Stimulated activated CD4-positive, alpha-beta T cell treated with anti-CD3 and anti-CD28 coated beads, Interleukin-2, amount 100 ng/mL, for 24 hours (primary cell): ENCODE data around the gene SSX2IP.
"Not testable (repeated sequence)": the region's sequence is repeated elsewhere in the genome, so short reads cannot be mapped to it uniquely, and the experiment has no call there.

Experiments
- DNase-seq, 2 donors: peaks; one replicate each; pipeline ENCODE4 v3.0.0-alpha.2; 2020

The SSX2IP gene

DNA sequence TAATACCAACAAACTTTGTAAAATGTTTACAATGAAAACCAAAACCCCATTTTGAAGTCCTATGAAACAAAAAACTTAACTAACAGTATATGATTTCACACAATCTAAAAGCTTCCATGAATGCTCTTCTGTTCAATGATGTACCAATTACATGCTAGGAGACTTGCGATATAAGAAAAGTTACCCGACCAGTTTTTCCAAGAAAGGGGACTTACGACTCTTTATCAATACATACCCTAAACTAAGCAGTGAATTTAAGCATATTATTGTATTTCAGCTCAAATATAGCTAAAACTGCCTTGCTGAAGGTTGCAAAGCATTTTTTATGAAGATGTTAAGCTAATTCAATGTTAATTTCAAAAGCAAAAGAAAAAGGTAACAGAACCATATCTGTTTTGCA lies 15.6 kb downstream of the SSX2IP start:
- DNase-seq = no peak

DNA sequence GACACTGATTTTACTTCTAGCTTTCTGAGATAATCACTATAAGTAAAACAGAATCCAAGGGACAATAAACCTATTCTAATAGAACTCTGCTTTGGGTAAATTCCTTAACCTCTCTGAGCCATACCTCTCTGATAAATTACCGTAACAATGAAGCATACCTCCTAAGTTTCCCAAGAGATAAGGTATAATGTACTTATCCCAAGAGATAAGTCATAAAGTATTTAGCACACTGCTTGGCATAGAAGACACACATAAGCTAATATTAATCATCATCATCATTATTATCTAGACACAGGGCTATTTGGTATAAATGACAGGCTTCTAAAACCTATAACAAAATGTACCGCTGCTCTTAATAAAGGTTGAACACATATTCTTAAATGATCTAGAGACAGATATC lies 16.2 kb downstream of the SSX2IP start:
- no peak for DNase-seq

DNA sequence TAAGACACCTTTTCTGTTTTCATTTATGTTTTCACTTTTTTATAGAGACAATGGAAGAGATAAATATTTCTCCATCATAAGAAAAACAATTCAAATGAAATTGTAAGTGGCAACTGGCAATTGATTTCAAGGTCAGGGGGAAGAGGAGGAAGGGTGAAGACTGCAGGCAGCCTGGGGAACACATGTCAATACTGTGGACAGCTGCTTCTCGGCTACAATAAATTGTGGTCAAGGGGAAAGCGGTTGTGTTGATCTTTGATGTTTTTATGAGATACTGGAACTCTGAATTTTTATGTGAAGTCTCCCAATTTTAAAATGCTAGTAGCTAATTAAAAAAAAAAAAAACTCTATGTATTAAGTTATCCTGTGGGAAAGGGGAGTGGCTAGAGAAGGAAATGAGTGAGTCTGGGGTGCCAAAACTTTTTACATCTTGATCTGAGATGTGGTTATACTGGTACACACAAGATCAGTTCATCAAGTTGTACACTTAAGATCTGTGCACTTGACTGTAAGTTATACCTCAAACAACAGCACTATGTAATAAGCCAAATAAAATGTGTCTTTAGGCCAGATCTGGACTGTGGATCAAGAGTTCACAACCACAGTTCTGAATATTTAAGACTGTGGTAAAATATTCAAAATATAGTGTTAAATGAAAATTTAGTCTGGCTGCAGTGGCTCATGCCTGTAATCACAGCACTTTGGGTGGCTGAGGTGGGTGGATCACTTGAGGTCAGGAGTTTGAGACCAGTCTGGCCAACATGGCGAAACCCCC lies 18.0 kb downstream of the SSX2IP start:
- DNase-seq = no peak

DNA sequence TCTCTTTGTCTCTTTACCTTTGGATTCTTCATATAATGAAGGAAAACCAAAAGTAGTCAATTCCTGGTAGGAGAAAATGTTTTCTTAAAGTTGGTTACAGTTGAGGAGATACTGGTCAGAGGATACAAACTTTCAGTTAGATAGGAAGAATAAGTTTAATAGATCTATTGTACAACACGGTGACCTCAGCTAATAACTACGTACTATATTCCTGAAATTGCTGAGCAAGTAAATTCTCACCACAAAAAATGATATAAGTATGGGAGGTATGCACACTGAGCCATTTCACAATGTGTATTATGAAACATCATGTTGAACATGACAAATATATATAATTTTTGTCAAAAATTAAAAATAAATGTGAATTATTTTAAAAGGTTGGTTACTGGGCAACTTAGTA lies 20.4 kb downstream of the SSX2IP start:
- no peak for DNase-seq

DNA sequence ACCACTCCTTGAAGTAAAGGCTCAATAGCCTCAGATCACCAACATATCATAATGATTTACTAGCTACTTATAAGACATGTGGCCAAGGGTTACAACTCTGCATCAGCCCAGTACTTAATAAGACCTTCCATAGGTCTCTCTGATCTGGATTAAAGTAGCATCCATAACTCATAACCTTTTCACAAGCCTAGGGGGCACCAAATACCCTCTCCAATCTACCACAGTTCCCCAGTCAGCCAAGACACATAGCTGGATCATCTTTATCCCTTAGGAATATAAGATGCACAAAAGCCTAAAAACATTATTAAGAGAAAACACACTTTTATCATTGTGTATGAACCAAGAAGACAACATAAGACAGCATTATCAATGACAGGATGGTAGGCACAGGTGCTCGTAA lies 22.1 kb downstream of the SSX2IP start:
- DNase-seq = no peak

DNA sequence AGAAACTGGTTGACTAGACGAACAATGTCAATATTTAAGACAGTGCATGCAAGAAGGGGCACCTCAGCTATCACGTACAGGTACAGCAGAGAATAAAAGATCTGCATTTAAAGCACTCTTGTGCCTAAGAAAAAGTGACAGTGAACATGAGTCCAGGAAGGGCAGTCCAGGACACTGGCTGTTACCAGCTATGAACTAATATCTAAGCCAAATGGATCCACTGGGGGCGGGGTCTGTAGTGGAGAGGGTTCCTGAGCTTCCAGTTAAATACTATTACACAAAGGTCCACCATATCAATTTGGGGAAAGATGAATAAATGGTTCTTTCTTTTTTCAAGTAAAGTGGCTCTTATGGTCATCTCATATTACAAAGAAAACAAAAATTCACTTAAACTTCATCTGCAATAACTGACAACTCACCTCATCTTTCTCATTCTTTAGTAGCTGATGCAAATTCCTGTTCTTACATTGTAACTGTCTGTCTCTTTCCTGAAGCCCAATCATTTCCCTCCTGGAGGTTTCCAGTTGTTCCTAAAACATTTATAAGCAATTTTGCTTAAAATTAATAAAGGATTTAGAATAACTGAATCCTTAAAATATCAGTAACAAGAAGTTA lies 24.5 kb downstream of the SSX2IP start:
- no peak for DNase-seq

DNA sequence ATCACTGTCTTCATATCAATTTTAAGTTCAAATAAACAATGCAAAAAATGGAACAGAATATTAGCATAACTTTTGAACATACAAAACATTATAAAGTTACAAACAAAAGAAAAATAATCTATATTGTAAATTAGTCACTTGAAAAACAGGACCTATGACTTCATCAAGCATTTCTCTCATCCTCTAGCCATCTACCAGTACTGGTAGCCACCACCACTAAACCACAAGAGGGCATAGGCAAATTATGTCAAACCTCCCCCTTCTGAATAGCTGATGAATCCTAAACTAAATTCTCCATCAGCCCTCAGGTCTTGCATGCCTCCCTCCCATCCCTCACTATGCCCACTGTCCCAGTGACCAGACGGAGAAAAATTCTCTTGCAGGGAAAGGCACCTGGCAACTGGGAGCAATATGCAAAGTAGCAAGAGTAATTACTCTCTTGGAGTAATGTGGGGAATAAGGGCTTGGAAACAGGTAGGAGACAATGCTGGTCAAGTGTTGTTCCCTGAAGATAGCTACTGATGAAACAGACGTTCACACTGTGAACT lies 37.1 kb downstream of the SSX2IP start:
- DNase-seq = no peak

DNA sequence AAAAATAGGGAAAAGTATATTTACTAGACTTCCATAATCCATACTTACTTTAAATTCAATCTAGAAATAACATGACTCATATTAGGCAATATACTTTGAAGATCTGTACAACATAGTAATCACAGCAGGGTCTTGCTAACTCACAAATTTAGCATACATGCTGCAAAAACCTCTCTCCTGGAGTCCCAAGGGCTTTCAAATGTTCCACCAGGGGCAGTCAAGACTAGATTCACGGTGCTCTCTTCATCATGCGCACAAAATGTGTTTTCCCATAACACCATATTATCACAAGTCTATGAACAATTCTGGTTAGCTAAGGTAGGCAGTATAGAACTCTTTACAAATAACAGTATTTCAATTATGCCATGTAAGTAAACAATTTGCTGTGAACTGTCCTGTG lies 45.8 kb downstream of the SSX2IP start:
- DNase-seq = no peak

DNA sequence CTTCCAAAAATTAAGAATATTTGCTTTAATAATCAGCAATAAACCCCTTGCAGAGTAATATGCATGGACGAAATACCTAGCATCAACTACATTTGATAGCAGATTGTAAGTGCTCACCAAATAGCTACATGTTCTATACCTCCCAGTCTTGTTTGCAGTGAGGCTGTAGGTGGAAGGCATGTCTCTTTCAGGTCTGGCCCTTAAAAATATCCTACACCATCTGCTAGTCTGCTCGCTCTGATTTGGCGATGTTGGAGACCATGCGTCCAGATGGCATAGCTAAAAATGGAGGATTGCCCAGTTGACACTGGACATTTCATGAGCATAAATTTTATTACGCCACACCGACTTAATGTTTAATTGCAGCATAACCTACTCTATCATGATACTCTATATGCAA lies 47.1 kb downstream of the SSX2IP start:
- no peak for DNase-seq

DNA sequence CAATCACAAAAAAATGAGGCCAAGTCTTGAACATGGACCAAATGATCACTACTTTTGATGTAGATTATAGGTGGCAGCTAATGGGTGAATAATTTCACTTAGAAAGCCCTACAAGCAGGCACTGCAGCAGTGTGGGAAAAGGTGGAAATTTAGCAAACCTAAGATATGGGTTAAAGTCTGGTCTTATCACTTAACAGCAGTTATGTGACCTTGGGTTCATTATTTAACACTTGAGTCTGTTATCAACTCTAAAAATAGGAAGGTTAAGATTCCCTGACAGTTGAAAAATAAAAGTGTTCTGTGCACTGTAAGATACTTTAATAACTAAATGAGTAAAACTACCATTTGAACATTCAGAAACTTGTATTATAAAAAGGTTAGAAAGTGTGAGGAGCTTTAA lies 47.5 kb downstream of the SSX2IP start:
- DNase-seq = no peak

DNA sequence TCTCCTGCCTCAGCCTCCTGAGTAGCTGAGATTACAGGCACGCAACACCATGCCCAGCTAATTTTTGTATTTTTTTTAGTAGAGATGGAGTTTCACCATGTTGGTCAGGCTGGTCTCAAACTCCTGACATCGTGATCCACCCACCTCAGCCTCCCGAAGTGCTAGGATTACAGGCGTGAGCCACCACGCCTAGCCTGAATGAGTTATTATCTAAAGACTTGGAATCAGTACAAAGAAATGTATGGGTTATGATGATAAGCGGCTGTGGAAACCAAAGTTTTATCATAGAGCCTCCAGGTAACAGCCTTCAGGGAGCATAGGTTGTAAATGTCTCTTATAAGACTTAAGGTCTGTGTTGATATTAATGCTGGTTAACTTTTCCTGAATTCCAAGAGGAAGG lies 50.5 kb downstream of the SSX2IP start:
- DNase-seq = not testable (repeated sequence)

DNA sequence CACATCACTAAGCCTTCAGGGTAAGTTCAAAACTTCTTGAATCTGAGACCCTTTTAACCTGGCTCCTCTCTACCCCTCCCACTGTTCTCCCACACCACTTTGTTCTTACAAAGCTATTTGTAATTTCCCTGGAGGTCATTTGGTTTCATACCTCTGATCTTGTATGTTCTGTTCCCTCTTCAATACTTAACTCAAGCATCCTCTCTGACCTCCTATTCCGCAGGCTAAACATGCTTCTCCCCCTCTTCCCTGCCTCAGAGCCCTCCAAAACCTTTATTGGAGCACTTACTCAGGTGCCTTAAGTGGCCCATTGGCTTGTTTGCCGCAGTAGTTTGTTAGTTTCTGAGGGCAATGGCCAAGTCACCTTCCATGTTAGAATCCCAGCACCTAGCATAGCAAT lies 54.8 kb downstream of the SSX2IP start:
- no peak for DNase-seq

DNA sequence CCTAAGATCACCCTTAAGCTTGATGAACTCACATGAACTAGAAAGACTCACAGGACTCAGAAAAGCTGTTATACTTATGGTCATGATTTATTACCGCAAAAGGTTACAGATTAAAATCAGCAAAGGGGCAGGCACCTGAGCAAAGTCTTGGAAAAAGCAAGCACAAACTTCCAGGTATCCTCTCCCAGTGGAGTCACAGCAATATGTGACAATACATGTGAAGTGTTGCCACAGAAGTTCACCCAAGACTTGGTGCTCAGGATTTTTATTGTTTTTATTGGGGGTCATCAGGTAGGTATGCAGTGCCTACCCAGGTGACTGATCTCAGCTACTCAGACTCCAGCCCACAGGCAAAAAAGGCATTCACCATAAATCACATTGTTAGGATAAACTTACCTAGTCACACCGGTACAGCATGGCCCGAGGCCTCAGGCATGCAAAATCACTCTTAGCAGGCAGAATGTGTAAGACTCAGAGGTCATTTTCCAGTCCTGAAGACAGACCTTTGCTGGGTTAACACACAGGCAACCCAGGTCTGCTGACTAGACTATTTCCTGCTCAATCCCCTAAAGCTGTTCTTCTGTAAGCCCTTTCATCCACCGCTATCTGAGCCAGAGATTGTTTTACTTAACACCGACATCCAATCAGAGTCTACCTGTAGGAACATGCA lies 55.6 kb downstream of the SSX2IP start:
- DNase-seq = no peak

DNA sequence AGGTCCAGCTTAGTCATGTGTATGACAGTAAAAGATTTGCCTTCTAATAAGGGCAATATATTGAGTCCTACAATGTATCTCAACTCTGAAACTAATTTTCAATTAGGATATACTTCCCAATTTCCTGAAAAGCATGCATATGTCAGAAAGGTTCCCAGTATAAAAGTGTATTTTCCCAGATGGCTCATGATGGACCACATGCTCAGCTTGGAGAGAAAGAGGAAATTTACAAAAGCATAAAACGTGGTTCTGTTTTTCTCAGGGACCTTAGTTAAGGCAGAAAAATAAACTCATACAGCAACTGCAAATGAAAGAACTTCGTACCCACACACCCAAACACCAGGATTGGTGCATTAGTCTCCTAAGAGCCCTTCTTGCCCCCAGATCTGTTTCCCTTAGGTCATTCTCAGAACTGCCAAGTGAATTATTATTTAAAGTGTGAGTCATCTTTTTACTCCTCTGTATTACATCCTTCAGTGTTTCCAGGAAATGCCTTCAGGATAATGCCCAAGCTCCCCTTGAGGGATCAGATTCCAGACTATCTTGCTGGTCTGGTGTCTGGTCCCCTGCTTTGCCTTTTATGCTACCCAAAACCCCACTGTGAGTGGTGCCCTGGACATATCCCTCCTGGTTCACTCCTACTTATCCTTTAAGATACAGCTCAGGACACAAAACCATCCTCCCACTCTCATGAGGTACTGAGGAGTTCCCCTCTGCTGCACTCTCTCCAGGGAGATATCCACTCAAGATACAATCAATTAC lies 57.4 kb downstream of the SSX2IP start:
- DNase-seq = no peak

DNA sequence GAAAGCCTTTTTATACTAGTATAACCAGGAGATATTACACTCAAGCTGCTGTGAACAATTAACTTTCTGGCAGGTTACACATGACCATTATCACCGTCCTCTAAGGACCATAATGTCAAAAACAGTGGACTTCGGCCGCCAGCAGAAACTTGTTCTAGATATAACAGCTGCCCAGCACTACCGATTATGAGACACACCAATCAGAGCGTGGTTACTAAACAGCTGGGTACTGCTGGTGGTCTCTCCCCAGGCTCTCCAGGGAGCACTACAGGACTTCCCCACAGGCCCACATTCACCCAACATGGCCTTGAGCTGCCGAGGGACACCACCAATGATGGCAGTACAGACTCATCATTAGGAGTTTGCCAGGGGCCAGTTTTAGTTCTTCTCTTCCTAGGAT lies 58.1 kb downstream of the SSX2IP start:
- no peak for DNase-seq

DNA sequence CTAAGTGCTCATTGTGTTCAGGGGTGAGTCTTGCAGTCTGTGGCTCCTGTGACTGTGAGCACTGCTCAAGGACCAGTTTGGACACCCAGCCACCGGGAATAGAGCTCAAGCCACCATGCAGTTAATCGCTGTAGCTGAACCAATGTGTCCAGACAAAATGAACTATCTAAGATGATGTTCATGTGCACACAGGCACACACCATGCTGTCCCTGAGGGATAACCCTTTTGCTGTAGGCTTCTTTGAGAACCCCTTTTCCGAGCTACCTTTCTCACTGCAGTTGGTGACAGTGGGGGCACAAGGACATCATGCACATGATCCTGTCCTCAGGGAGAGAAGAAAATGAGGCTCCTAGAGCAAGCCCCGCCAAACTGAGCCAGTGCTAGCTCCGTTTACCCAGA lies 65.4 kb downstream of the SSX2IP start:
- DNase-seq = no peak

DNA sequence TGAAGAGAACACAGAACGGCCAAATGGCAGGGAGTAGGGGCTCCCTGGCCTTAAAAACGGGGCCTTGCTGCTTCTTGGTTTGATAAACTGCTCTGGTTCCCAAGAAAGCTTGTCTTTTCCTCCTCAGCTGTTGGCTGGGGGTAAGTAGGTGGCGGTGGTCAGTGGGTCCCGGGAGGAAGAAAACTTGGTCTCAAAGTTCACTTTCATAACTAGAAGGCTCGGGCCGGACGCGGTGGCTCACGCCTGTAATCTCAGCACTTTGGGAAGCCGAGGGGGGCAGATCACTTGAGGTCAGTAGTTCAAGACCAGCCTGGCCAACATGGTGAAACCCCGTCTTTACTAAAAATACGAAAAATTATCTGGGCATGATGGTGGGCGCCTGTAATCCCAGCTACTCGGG lies 68.7 kb downstream of the SSX2IP start:
- DNase-seq = no peak

DNA sequence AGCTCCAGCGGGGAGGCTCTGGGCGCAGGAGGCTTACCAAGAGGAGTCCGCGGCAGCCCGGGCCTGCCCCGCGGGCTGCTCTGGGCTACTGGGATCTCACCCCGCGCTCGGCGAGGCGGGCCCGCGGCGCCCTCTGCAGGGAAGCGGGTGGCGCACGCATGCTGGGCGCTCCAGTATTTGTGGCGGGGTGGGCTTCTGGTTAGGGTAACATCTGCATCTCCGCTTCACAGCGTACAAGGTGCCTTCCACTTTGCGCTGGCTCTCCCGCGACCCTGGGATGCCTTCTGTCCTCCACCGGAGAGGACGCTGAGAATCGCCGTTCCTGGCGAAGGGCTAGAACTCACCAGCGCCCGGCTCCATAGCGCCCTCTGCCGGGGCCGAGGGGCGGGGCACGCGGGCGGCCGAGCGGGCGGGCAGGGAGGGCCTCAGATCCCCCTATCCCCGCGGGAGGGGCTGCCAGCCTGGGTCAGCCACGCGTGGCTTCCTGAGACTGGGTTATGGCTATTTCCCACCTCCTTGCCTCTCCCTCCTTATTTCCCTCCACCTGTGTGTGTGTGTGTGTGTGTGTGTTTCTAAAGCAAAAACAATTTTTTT lies 69.4 kb downstream of the SSX2IP start:
- DNase-seq = peak; percentile 82

DNA sequence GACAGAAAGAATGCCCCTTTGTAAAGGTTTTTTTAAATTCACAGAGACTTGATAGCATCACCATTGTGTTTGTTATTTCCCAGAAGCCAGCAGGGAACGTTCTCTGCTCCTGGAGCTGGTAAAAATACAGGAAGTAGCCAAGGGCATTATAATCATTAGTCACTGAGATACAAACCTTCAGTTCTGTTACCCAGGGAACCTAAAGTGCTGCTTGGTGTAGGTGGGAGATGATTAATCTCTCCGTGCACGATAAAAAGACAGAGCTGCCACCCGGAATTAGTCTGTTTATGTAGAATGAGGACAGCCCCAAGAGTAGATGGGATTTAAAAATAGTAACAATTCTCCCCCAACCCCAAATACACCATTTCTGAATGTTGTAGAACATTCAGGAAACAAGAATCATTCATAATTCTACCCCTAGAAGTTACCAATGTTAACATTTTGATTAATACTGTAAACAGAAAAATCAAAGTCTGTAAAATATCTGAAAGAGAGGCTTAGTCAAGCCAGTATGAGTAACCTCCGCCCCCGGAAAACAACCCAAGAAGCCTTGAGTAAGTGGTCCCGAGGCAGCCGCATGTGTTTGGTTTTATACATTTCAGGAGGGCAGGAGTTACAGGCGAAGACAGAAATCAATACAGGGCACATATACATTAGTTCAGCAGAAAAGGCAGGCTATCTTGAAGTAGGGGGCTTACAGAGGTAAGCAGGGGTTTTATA lies 70.7 kb downstream of the SSX2IP start:
- DNase-seq = peak; percentile 67 to 75

DNA sequence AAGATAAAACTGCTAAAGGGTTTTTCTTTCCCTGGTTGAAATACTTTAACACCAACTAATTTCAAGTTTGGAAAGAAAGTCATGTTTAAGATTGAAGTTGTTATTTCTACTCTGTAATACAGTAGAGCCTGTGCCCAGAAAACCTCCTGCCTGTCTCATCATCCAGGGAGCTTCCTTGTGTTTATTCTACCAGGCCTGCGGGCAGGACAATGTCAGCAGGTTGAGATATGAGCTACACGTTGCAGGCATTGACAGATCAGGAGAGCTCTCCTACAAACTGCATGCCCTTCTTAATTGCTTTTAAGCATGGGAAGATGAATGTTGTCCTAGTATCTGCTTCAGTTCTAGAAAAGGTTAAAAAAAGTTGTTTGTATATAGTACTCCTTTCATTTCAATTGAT lies 72.9 kb downstream of the SSX2IP start:
- DNase-seq = no peak

DNA sequence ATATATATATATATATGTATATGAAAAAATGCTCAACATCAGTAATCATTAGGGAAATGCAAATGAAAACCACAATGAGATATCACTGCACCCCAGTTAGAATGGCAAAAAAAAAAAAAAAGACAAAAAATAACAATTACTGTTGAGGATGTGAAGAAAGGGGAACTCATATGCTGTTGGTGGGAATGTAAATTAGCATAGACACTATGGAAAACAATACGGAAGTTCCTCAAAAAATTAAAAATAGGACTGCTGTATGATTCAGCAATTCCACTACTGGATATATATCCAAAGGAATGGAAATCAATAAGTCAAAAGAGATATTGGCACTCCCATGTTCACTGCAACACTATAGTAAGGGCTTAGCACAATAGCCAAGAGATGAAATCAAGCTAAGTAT lies 74.5 kb downstream of the SSX2IP start:
- no peak for DNase-seq

DNA sequence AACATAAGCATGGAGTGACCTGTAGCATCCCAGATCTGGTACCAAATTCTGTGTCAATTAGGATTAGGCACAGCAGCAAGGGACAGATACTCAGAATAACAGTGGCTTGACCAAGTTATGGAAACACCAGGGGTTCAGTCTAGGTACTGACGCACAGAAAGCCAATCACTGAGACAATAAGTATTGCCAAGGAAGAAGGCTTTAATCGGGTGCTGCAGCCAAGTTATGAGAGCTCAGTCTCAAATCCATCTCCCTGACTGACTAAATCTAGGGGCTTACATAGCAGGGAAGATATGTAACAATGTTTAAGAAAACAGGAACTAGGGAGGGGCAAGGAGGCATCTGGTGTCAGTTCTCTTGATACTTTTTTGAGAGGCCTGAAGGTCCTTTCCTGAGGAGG lies 76.4 kb downstream of the SSX2IP start:
- DNase-seq = no peak
